ENCODE measurements around the gene COL5A2. TPM values are rescaled to one million over a fixed set of nuclear protein-coding genes. Genes with fewer than 3 reads are reported as not detected.

Gene COL5A2
- total and polyA plus RNA-seq, 2 donors (not counting 3 experiments of a cell fraction or from before 2014, with no cell fraction given), result 47.4 to 123 TPM

DNA sequence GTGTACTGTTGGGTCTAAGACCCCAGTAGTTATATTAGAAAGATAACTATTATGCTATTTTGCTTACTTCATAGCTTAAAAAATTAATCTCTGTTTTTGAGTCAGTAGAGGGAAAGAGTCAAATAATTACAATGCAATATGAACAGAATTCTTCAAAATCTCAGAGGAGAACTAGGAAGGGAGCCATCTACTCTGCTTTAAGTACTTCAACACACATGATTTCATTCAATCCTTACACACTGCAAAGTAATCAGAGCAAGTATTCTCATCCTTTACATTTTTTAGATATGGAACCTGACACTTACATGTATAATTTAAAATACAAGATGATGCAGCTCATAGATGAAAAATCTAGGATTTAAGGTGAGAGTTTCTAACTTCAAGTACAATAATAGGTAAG is 27.7 kb downstream of the COL5A2 start:
- H3K79me2 ChIP-seq (ENCODE audit: control insufficient read depth, insufficient read depth, low read length), result peaks cover 12% of the 10 kb centered on the region
- H3K4me1 ChIP-seq (ENCODE audit: control insufficient read depth, extremely low read depth, insufficient read depth, low read length), result no peaks in the 10 kb centered on the region
- POLR2A ChIA-PET, result no interaction called here
- no peak overlapping the region for H3K9ac ChIP-seq (replicated peaks; ENCODE audit: extremely low read depth, insufficient read depth, low read length)
- no TSS peak for BruUV-seq (replicated peaks)
- no peak overlapping the region for H3K27ac ChIP-seq (ENCODE audit: insufficient read depth, low read depth, low read length)
- H4K20me1 ChIP-seq (replicated peaks; ENCODE audit: control insufficient read depth, extremely low read depth, insufficient read depth, low read length), result peaks cover 5% of the 10 kb centered on the region
- H3K27me3 ChIP-seq (ENCODE audit: control insufficient read depth in 2 of 2, insufficient read depth in 2 of 2, low read length in 2 of 2), result no peaks in the 10 kb centered on the region
- CTCF ChIA-PET, result interaction anchor here (1.0 to 2.5 kb wide), 3 partner anchors 9 to 136 kb away, joined by 3 to 12 read pairs (median 4); no protein-coding TSS in a partner anchor
- no peak overlapping the region for H3K4me2 ChIP-seq (ENCODE audit: insufficient read depth, low read length)
- H3K9me1 ChIP-seq (replicated peaks; ENCODE audit: control insufficient read depth, extremely low read depth, insufficient read depth, low read length), result no peaks in the 10 kb centered on the region
- intact Hi-C loops (cut with micrococcal nuclease), result no loop called here
- FAIRE-seq (no peak), DNase-seq (ENCODE audit: low read depth, low spot score) (no peak)
- H2AFZ ChIP-seq (ENCODE audit: low read depth, low read length), result no peak overlapping the region
- no peak overlapping the region for H3K4me3 ChIP-seq (replicated peaks in 1 of 3; ENCODE audit: insufficient read depth in 1 of 3, low read depth in 1 of 3, low read length in 3 of 3)
- H3K9me3 ChIP-seq (replicated peaks; ENCODE audit: control insufficient read depth, insufficient read depth, low read length), result no peaks in the 10 kb centered on the region
- dilution Hi-C loops (cut with MboI; ENCODE audit: extremely low pct_ligation_motif_present, low sequenced_read_pairs), result no loop called here
- TF ChIP-seq POLR2A (IDR thresholded peaks at IDR 0.05; ENCODE audit: low read depth, low read length) (no peak), POLR2AphosphoS5 (IDR thresholded peaks at IDR 0.05; ENCODE audit: insufficient read depth, low read depth, low read length) (no peak)
- TF ChIP-seq, protein P1, sequence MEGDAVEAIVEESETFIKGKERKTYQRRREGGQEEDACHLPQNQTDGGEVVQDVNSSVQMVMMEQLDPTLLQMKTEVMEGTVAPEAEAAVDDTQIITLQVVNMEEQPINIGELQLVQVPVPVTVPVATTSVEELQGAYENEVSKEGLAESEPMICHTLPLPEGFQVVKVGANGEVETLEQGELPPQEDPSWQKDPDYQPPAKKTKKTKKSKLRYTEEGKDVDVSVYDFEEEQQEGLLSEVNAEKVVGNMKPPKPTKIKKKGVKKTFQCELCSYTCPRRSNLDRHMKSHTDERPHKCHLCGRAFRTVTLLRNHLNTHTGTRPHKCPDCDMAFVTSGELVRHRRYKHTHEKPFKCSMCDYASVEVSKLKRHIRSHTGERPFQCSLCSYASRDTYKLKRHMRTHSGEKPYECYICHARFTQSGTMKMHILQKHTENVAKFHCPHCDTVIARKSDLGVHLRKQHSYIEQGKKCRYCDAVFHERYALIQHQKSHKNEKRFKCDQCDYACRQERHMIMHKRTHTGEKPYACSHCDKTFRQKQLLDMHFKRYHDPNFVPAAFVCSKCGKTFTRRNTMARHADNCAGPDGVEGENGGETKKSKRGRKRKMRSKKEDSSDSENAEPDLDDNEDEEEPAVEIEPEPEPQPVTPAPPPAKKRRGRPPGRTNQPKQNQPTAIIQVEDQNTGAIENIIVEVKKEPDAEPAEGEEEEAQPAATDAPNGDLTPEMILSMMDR (IDR thresholded peaks at IDR 0.05; ENCODE audit: extremely low read depth in 1 of 2, insufficient read depth in 1 of 2, low read depth in 1 of 2, low read length in 2 of 2), result no peak
- no peaks in the 10 kb centered on the region for H3K36me3 ChIP-seq (ENCODE audit: control insufficient read depth in 2 of 2, extremely low read depth in 1 of 2, insufficient read depth in 2 of 2, low read length in 2 of 2)

DNA sequence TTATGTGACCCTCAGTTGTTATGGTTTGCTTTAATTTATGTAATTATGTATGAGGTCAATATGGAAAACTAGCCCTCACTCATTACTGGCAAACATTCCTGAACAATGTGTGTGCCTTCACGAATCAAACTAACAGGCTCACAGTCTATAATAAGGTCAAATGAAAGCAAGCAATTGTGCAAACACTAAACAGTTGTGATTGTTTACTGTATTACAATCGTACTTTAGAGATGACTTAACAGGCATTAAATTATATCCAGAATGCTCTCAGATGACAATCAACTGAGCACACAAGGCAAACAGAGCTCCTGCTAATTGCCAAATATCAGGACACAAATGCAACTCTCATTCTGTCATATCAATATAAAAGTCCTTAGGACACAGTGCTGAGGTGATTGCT is 29.5 kb downstream of the COL5A2 start:
- H4K20me1 ChIP-seq (replicated peaks; ENCODE audit: control insufficient read depth, extremely low read depth, insufficient read depth, low read length), result peaks cover 5% of the 10 kb centered on the region
- no peak for FAIRE-seq
- ChIA-PET CTCF (interaction anchor here (1.0 to 2.5 kb wide), 3 partner anchors 8 to 138 kb away, joined by 4 to 12 read pairs (median 4); no protein-coding TSS in a partner anchor), POLR2A (interaction anchor here (0.6 kb wide), 1 partner anchor 28 kb away, joined by 3 read pairs; no protein-coding TSS in a partner anchor)
- no peaks in the 10 kb centered on the region for H3K9me1 ChIP-seq (replicated peaks; ENCODE audit: control insufficient read depth, extremely low read depth, insufficient read depth, low read length)
- H3K4me1 ChIP-seq (ENCODE audit: control insufficient read depth, extremely low read depth, insufficient read depth, low read length), result no peaks in the 10 kb centered on the region
- H3K4me3 ChIP-seq (replicated peaks in 1 of 3; ENCODE audit: insufficient read depth in 1 of 3, low read depth in 1 of 3, low read length in 3 of 3), result no peak overlapping the region
- dilution Hi-C loops (cut with MboI; ENCODE audit: extremely low pct_ligation_motif_present, low sequenced_read_pairs), result no loop called here
- TF ChIP-seq, protein P2, sequence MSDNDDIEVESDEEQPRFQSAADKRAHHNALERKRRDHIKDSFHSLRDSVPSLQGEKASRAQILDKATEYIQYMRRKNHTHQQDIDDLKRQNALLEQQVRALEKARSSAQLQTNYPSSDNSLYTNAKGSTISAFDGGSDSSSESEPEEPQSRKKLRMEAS (IDR thresholded peaks at IDR 0.05; ENCODE audit: insufficient read depth, insufficient read length), result no peak
- TF ChIP-seq JUN (IDR thresholded peaks at IDR 0.05; ENCODE audit: borderline replicate concordance, insufficient read depth, insufficient read length, low read depth), result no peak
- no peak for TF ChIP-seq GATA2 (IDR thresholded peaks at IDR 0.05; ENCODE audit: insufficient read depth, insufficient read length, low read depth, low read length)
- TF ChIP-seq MYC (IDR thresholded peaks at IDR 0.05; ENCODE audit: low read depth, low read length), result no peak
- TF ChIP-seq FOS (IDR thresholded peaks at IDR 0.05; ENCODE audit: borderline replicate concordance, insufficient read depth, low read length), result no peak
- TF ChIP-seq POLR2A (IDR thresholded peaks at IDR 0.05; ENCODE audit: low read depth, low read length), result no peak
- TF ChIP-seq EZH2 (IDR thresholded peaks at IDR 0.05; ENCODE audit: borderline replicate concordance, low read depth, low read length, severe bottlenecking), result no peak
- TF ChIP-seq, protein P1 (IDR thresholded peaks at IDR 0.05; ENCODE audit: extremely low read depth in 1 of 2, insufficient read depth in 1 of 2, low read depth in 1 of 2, low read length in 2 of 2), result no peak
- no peak for TF ChIP-seq POLR2AphosphoS5 (IDR thresholded peaks at IDR 0.05; ENCODE audit: insufficient read depth, low read depth, low read length)
- no peak overlapping the region for H3K9ac ChIP-seq (replicated peaks; ENCODE audit: extremely low read depth, insufficient read depth, low read length)
- H3K27ac ChIP-seq (ENCODE audit: insufficient read depth, low read depth, low read length), result no peak overlapping the region
- H3K9me3 ChIP-seq (replicated peaks; ENCODE audit: control insufficient read depth, insufficient read depth, low read length), result no peaks in the 10 kb centered on the region
- DNase-seq (ENCODE audit: low read depth, low spot score), result peak; percentile 44
- no peak overlapping the region for H2AFZ ChIP-seq (ENCODE audit: low read depth, low read length)
- no peak overlapping the region for H3K4me2 ChIP-seq (ENCODE audit: insufficient read depth, low read length)
- H3K27me3 ChIP-seq (ENCODE audit: control insufficient read depth in 2 of 2, insufficient read depth in 2 of 2, low read length in 2 of 2), result no peaks in the 10 kb centered on the region
- intact Hi-C loops (cut with micrococcal nuclease), result no loop called here
- H3K79me2 ChIP-seq (ENCODE audit: control insufficient read depth, insufficient read depth, low read length), result peaks cover 11% of the 10 kb centered on the region
- no peaks in the 10 kb centered on the region for H3K36me3 ChIP-seq (ENCODE audit: control insufficient read depth in 2 of 2, extremely low read depth in 1 of 2, insufficient read depth in 2 of 2, low read length in 2 of 2)
- no TSS peak for BruUV-seq (replicated peaks)

Data from endothelial cell of umbilical vein (primary cell).